ENCODE results near the gene ACOX3.

The ACOX3 gene

DNA sequence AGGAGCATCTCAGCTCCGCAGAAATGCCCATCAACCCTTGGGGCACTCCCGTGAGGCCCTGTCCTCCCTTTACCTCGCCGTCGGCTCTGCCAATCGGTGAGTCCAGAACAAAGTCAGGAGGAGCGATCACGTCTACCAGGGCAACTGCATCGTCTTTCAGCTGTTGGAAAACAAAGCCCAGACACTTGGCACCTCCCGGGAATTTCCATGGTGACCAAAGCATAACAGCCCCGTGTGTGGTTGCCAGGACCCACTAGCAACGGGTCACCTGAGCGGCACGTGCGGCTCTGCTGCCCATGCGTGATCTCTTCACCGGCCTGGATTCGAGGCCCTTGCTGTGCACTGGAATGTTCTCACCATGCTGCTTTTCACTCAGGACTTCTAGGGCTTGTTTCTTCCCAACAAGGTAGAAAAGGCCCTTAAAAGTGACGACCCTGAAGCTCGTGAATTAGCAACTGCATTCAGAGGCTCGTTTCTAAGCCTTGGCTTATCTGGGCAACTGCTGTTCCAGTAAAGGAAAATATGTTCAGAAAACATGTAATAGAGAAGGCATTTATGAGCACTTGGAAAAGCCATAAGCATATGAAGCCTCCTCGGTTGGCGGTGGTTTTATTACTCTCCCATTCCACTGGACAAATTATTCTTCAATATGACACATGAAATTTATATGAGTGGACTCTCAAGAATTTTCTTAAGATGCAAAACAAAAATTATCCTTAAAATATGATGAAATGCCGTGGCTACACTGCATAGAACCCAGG, 69.5 kb downstream of the ACOX3 start:
- no peak for DNase-seq

- DNase-seq = no peak
Observed at GRCh38 chr4:8370106-8370787, 70.3 kb downstream of the ACOX3 start.

GRCh38 chr4:8369426-8370105, 71.0 kb downstream of the ACOX3 start:
- DNase-seq = no peak

DNA sequence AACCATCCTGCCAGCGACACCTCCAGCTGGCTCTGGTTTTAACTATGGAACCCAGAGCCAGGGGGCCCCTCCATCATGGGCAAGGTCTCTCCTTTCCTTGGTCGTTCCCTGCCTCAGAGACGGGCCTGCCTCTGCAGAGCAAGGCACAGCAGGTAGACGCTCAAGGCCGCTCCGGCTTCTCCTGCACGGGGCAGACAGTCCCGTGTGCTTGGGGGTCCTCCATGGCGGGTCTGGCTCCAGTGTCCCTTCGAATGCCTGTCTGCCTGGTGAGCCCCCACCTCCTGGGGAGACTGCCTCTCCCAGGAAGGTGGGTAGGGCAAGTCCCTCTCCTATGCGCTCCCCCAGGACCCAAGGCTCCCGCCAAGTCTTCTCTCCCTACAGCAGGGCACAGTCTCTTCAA, 71.5 kb downstream of the ACOX3 start:
- DNase-seq = no peak

DNA sequence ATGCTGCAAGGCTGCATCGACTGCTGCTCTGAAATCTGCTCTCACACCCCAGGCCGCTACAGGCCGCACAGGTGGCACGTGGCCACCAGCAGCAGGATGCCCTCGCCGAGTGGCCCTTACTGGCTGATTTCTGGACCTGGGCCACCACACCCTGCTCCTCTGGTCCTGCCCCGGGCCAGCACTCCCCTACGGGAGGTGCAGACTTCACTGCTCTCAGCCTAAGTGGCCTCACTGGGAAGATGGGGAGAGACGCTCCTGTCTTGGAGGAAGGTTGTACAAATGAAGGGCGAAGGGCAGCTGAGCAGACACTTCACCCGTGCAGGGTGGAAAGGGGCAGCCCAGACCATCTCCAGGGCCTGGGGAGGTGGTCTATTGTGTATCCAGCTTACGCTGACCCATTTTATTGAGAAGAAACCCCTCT, 72.5 kb downstream of the ACOX3 start:
- no peak for DNase-seq

DNA sequence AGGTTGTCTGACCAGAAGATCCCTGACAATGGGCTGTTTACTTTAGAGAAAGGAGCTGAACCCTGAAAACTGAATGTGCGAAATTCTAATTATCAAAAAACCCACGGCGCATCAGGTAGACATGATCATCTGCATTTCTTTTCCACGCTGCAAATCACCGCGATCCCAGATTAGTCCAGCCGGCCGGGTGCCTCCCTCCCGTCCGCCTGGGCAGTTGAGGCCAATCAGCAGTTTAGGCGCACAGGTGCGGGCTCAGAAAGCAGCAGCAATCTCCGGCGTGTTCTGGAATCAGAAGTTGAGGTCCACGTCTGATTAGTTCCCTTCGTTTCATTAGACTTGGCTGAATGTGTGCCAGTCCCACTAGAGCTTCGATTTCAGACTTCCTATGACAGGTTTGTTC, 73.9 kb downstream of the ACOX3 start:
- no peak for DNase-seq

DNA sequence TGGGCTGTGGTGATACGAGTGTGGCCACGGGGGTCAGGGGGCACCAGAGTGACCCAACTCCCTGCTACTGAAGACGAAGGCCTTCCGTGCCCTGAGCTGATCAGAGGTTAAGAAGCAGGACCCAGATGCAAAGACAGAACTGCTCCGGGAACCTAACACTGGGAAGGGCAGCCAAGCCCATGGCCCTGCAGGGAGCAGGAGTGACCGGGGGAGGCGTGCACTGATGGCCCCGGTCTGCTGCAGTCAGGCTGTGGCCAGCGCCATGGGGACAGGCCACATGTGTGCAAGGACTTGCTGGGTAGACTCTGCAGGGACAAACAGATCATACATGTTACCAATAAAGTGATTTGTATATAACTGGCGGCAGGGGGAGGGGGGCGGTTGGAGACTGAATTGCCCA, 74.6 kb downstream of the ACOX3 start:
- DNase-seq = no peak

GRCh38 chr4:8365353-8365752, 75.2 kb downstream of the ACOX3 start:
- no peak for DNase-seq

DNA sequence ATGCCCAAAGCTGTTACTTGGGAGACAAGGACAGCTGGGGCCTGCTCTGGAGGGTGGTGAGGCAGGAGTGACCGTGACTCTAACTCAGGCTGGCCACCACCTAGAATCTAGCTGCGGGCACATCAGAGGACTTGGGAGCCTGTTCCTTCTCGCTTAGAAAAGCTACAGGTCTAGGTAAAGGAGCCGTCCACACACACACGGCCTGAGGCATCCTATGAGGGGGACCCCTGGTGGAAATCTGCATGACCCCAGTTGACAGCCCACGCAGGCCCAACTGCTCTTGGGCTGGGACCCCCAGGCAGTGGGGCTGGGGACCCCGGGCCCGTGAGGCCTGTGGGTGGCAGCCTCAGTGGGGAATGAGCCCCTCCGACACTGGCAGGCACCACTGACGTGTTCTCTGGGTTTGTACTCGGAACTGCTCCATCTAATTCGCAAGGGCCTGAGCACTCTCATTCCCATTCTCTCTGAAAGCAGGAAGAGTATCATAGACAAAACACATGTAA, 75.6 kb downstream of the ACOX3 start:
- DNase-seq = no peak

GRCh38 chr4:8364141-8364540, 76.4 kb downstream of the ACOX3 start:
- no peak for DNase-seq

DNA sequence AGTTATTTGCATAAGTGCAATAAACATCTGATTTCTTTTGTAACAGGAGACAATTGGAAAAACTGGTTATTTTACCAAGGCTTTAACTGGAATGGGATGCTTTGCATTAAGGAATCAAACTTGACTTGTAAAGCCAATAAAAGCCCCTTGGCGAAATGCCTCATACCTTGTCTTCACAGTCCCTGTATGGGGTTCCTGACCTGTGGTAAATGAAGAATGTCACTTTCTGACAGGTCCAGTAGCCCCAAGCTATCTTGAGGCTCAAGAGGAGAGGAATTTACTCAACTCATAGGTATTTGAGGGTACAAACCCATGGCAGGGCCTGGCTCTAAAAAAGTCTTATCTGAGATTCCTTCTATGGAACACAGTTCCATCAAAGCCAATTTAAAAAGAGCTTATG, 78.0 kb downstream of the ACOX3 start:
- no peak for DNase-seq

GRCh38 chr4:8359193-8359592, 81.3 kb downstream of the ACOX3 start:
- DNase-seq = no peak

GRCh38 chr4:8356856-8357255, 83.7 kb downstream of the ACOX3 start:
- no peak for DNase-seq

DNA sequence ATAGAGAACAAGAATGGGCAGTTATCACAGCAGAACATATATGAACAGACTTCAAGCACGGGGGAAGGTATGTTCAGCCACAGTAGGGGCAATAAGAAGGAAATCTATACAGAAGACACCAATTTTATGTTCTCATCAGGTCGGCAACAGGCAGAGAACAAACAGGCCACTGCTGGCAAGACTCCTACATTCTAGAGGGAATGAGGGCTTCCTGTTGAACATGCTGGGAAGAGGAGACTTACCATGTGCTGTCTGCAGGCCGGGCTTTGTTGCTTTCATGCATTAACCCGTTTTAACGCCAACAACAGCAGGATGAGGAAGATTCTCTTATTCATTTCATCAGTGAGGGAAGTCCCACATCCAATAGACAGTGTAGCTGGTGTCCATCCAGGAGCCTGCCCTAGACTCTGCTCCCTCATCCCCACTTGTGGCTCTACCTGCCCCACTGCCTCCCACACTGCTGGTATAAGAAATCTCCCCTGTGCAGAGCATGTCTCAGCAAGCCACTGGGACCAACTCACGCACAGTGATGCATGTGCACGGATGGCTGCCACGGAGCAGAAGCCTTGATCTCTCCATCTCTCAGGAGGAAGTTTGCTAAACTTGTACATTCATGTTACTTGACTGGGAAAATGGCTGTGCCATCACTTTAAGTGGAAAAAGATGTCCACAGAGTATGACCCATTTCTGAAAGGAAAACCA, 84.5 kb downstream of the ACOX3 start:
- no peak for DNase-seq

GRCh38 chr4:8355306-8355705, 85.2 kb downstream of the ACOX3 start:
- no peak for DNase-seq

DNA sequence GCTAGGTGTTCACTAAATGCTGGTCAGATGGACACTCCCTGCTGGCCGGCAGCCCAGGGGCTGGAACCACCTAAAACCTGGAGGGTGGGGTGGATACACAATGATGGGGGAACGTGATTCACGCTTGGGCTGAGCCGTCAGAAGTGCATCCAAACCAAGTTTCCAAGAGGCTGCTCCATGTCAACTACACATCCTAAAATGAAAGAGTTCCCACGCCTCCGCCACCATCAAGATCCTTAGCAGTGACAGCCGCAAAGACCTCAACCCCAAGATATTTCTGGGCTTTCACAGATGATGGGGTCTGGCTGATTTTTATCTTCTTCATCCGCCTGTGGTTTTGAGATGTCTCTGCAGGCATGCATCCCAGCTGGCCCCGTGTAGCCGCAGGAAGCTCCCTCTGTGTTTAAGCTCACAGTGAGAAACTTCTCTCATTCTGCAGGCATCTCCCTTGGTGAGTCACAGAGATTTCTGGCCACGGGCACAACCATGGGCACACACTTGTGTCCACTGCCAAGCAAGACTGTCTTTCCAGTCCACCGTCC, 86.5 kb downstream of the ACOX3 start:
- DNase-seq = no peak

GRCh38 chr4:8353158-8353669, 87.3 kb downstream of the ACOX3 start:
- DNase-seq = no peak

DNA sequence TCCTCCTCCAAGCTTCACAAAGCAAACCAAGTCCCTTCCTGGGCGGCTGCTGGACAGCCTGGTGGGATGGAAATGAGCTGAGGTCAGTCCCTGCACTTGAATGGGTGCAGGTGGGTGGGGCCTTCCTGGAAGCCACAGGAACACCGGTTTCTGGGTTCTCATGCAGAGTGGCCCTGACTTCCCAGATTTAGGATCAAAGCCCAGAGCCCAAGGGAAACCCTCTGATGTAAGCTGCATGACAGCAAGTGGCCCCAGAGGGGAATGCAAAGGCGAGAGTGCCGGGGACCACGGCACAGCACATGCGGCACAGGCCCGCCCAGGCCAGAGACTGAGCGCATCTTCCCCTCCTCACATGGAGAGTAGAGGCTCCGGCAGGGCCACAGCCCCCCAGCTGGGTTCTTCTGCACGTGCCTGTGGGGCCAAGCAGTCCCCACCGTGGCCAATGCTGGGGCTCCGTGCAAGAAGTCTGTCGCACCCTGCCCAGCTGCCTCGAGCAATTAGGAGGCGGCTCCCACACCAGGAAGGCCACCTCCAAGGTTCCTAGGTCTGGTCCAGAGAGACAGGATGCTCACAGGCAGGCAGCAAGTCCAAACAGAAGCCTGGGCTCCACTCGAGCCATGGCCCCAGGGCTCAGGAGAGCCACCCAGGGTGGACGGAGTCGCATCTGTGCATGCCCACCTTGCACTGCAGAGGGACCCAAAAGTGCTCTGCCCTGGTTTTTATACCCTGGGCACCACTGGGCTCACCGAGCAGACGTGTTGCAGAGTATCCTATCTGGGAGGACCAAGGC, 88.0 kb downstream of the ACOX3 start:
- DNase-seq = no peak

- DNase-seq = no peak
Observed at GRCh38 chr4:8351931-8352367, 88.6 kb downstream of the ACOX3 start.

DNA sequence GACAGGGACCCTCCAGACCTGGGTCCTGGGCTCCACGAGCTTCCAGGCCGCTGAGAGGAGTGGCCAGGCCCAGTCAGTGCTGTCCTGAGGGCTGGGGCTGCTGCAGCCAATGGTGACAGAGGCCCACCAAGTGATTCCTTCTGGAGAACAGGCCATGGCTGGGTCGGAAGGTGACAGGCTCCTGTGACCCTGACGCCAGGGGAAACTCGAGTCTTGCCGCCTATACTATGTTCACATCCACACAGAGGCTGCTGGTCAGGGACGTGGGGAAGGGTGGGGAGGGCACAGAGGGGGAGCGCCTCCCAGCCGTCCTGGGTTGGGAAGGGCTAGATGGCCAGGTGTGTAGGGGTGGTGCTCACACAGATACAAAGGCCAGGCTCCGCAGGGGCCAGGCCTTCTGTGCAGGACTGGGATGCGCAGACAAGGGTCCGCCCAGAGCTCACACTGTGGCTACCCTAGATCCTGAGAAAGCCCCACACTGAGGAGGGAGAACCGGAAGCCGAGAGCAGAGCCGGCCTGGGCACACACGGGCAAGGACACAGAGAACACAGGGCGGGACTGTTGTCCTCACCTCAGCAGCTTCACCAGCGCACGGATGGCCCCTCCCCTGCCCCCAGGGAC, 89.6 kb downstream of the ACOX3 start:
- no peak for DNase-seq

- DNase-seq = no peak
Observed at GRCh38 chr4:8350352-8350751, 90.2 kb downstream of the ACOX3 start.
